ENCODE results near the gene ZNF432.
"Not testable (repeated sequence)": the region's sequence is repeated elsewhere in the genome, so short reads cannot be mapped to it uniquely, and the experiment has no call there.

ZNF432 gene

GRCh38 chr19:52048555-52049501, at the start of gene ZNF432:
Gene ZNF432 (minus strand): TSS chr19:52048838. CDS start chr19:52046868, 1,970 bp downstream.
- Histone ChIP-seq H3K9ac (ENCODE audit: low read depth, low read length) (peak within 1 kb of the TSS; percentile 95), H3K4me3 (ENCODE audit: low read depth in 1 of 2, low read length in 2 of 2) (peak within 1 kb of the TSS; percentile 84 to 97), H2AFZ (ENCODE audit: low read depth, low read length) (peak within 1 kb of the TSS; percentile 99), H3K79me2 (ENCODE audit: insufficient read depth, low read length) (peaks cover 39% of the 10 kb centered on the region), H3K4me1 (ENCODE audit: insufficient read depth, low read length) (peaks cover 34% of the 10 kb centered on the region), H4K20me1 (ENCODE audit: insufficient read depth, low read length) (no peaks in the 10 kb centered on the region), H3K9me3 (ENCODE audit: insufficient read depth, low read length, severe bottlenecking) (peaks cover 12% of the 10 kb centered on the region), H3K36me3 (ENCODE audit: insufficient read depth, low read length) (peaks cover 34% of the 10 kb centered on the region), H3K27ac (ENCODE audit: low read length) (peak within 1 kb of the TSS; percentile 100), H3K27me3 (ENCODE audit: insufficient read depth, low read length, poor library complexity) (no peaks in the 10 kb centered on the region), H3K4me2 (ENCODE audit: insufficient read depth, low read length) (peak within 1 kb of the TSS; percentile 68)
- peak; percentile 88 for ATAC-seq (ENCODE audit: insufficient read depth, low read depth)
- peak; percentile 22 for TF ChIP-seq CTCF (IDR thresholded peaks at IDR 0.05; ENCODE audit: borderline replicate concordance, extremely low read depth, low read length, poor library complexity, severe bottlenecking)
- no peak for TF ChIP-seq EZH2 (IDR thresholded peaks at IDR 0.05; ENCODE audit: borderline replicate concordance, low read depth, low read length, severe bottlenecking)
- peak; percentile 90 for DNase-seq

GRCh38 chr19:52096416-52096815, 47.8 kb upstream of the ZNF432 start:
- not testable (repeated sequence) for H2AFZ ChIP-seq (ENCODE audit: low read depth, low read length); DNase-seq; H4K20me1 ChIP-seq (ENCODE audit: insufficient read depth, low read length); H3K27ac ChIP-seq (ENCODE audit: low read length); H3K4me2 ChIP-seq (ENCODE audit: insufficient read depth, low read length); H3K27me3 ChIP-seq (ENCODE audit: insufficient read depth, low read length, poor library complexity); ATAC-seq (ENCODE audit: insufficient read depth, low read depth); H3K9ac ChIP-seq (ENCODE audit: low read depth, low read length)
- peaks cover 34% of the 10 kb centered on the region for H3K9me3 ChIP-seq (ENCODE audit: insufficient read depth, low read length, severe bottlenecking)
- H3K4me3 ChIP-seq (ENCODE audit: low read depth in 1 of 2, low read length in 2 of 2): peak overlapping the region in 1 of 2 experiments; percentile 71; a peak in 1 of 4 replicates
- H3K79me2 ChIP-seq (ENCODE audit: insufficient read depth, low read length): peaks cover 37% of the 10 kb centered on the region
- peaks cover 11% of the 10 kb centered on the region for H3K4me1 ChIP-seq (ENCODE audit: insufficient read depth, low read length)
- H3K36me3 ChIP-seq (ENCODE audit: insufficient read depth, low read length): peaks cover 17% of the 10 kb centered on the region

GRCh38 chr19:52095172-52096014, 46.8 kb upstream of the ZNF432 start, which contains the start of gene ZNF841:
Gene ZNF841 (minus strand): TSS chr19:52095765. CDS start chr19:52084801, 10,964 bp downstream.
- H3K36me3 ChIP-seq (ENCODE audit: insufficient read depth, low read length): peaks cover 27% of the 10 kb centered on the region
- peaks cover 11% of the 10 kb centered on the region for H3K4me1 ChIP-seq (ENCODE audit: insufficient read depth, low read length)
- peaks cover 39% of the 10 kb centered on the region for H3K9me3 ChIP-seq (ENCODE audit: insufficient read depth, low read length, severe bottlenecking)
- peak; percentile 92 for DNase-seq
- peak; percentile 95 for ATAC-seq (ENCODE audit: insufficient read depth, low read depth)
- peak within 1 kb of the TSS; percentile 67 for H3K9ac ChIP-seq (ENCODE audit: low read depth, low read length)
- peaks cover 43% of the 10 kb centered on the region for H3K79me2 ChIP-seq (ENCODE audit: insufficient read depth, low read length)
- peak within 1 kb of the TSS; percentile 84 for H3K27ac ChIP-seq (ENCODE audit: low read length)
- H4K20me1 ChIP-seq (ENCODE audit: insufficient read depth, low read length): no peaks in the 10 kb centered on the region
- peak within 1 kb of the TSS; percentile 62 for H3K4me2 ChIP-seq (ENCODE audit: insufficient read depth, low read length)
- TF ChIP-seq CTCF (IDR thresholded peaks at IDR 0.05; ENCODE audit: borderline replicate concordance, extremely low read depth, low read length, poor library complexity, severe bottlenecking) (no peak), EZH2 (IDR thresholded peaks at IDR 0.05; ENCODE audit: borderline replicate concordance, low read depth, low read length, severe bottlenecking) (no peak)
- H3K4me3 ChIP-seq (ENCODE audit: low read depth in 1 of 2, low read length in 2 of 2): peak within 1 kb of the TSS; percentile 65 to 71
- H2AFZ ChIP-seq (ENCODE audit: low read depth, low read length): peak within 1 kb of the TSS; percentile 65
- H3K27me3 ChIP-seq (ENCODE audit: insufficient read depth, low read length, poor library complexity): no peaks in the 10 kb centered on the region
